NCI-H128 (cell line): ENCODE data around the gene ZC3H11A.

Experiments
- DNase-seq: peaks from one replicate; lab custom pipeline; 2025; ENCODE audit not compliant: unreplicated experiment; lab: John Stamatoyannopoulos, UW

The ZC3H11A gene

DNA sequence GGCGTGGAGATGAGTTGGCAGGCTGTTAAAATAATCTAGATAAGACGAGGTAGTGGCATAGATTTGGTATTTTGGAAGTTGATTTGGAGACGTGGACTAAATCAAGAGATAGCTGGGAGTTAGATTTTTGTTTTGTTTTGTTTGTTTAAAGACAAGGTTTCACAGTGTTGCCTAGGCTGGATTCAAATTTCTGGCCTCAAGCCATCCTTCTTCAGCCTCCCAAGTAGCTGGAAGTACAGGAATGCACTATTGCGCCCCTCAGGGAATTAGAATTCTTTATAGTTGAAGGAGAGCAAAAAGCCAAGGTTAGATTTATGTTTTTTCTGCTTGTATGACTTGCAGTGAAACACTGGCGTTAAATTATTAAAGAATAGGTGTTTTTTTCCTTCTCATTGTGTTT is 43.7 kb downstream of the ZC3H11A start:
- no peak for DNase-seq

DNA sequence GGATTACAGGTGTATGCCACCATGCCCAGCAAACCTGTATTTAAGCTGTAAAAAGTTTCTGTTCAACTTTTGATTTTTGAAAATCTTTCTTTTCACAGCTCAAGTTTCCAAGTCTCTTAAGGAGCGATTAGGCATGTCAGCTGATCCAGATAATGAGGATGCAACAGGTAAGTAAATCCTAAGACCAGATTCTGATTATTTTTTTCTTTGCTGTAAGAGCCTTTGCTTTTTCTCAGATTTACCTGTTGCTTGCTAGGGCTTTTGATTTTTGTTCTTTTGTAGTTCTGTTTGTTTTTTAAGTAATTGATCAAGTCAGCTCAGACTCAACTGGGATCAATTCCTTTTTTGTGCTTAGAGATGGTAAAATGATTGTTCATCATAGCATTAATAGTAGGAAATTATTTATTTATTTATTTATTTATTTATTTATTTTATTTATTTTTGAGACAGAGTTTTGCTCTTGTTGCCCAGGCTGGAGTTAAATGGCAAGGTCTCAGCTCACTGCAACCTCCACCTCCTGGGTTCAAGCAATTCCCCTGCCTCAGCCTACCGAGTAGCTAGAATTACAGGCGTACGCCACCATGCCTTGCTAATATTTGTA is 44.9 kb downstream of the ZC3H11A start:
- no peak for DNase-seq

DNA sequence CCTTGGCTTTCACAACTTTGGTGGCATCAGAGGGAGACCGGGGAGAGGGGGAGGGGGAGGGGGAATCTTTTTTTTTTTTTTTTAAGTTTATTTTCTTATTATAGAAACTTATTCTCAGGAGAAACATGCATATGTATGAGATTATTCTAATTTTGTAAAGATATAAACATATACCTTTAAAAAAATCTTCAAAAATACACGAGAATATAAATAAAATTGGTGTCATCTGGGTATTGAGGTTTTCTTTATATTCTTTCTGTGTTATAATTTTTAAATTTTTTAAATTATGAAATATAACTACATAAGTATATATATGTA is 47.1 kb downstream of the ZC3H11A start:
- DNase-seq = no peak

DNA sequence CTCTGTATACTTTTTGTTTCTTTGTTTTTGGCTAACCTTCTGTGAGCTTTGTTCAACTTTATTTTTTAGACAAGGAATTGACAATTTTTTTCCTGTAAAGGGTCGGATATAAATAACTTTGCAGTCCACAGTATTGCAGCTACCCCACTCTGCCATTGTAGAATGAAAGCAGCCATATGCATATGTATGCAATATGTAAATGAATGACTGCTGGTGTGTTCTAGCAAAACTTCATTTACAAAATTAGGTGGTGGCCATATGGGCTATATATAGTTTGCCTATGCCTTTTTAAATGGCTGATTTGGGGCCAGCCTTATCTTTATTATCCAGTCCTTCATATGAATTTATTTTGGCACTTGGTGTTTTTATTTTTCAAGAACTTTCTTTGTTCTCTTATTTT is 48.0 kb downstream of the ZC3H11A start:
- DNase-seq = no peak
